CD4-positive, alpha-beta T cell (primary cell): ENCODE data around the gene SAMD9L. TPM values are rescaled to one million over a fixed set of nuclear protein-coding genes. Genes with fewer than 3 reads are reported as not detected.

Experiments
- ATAC-seq: fragments of 200-7000 bp; cut with Tn5 transposase; one replicate; pipeline ENCODE4 v1.10.0; 2022; ENCODE audit warnings: mild to moderate bottlenecking; ENCODE audit not compliant: poor library complexity
- CTCF ChIA-PET: fragments of 350-600 bp; sonication (Branson Sonifier 250); formaldehyde crosslinking; loops from one replicate; lab custom pipeline; 2021; ENCODE audit warnings: antibody characterized with exemption, inconsistent platforms; lab: Charles Lee
- POLR2A ChIA-PET: fragments of 350-600 bp; sonication (Branson Sonifier 250); formaldehyde crosslinking; loops from one replicate; lab custom pipeline; 2021; ENCODE audit warnings: antibody characterized with exemption, inconsistent platforms; lab: Charles Lee
- DNase-seq, 14 experiments: peaks; one replicate each; pipeline ENCODE4 v3.0.0-alpha.2; 2013 to 2020; ENCODE audit warnings: mixed read lengths in 2 of 14
- H3K27ac ChIP-seq, 2 donors: one replicate each; pipeline versions ENCODE4 v1.5.1 to v1.7.0; 2013; ENCODE audit warnings: low read length in 2 of 2, low read depth in 1 of 2, mild to moderate bottlenecking in 1 of 2
- H3K27me3 ChIP-seq, 2 experiments: 1 replicate in 1 of 2; 2 replicates in 1 of 2; pipeline versions ENCODE4 v1.6.1 to v1.7.0; 2013; ENCODE audit warnings: low read length in 2 of 2, control low read depth in 1 of 2, mild to moderate bottlenecking in 1 of 2, moderate library complexity in 1 of 2; ENCODE audit not compliant: insufficient read depth in 2 of 2, control insufficient read depth in 1 of 2
- H3K36me3 ChIP-seq: one replicate; pipeline ENCODE4 v1.6.1; 2013; ENCODE audit warnings: low read length, control low read depth; ENCODE audit not compliant: insufficient read depth
- H3K4me1 ChIP-seq: one replicate; pipeline ENCODE4 v1.6.1; 2013; ENCODE audit warnings: low read length, control low read depth; ENCODE audit not compliant: insufficient read depth
- H3K4me3 ChIP-seq: one replicate; pipeline ENCODE4 v1.5.1; 2013; ENCODE audit warnings: mild to moderate bottlenecking, low read length, moderate library complexity
- H3K9me3 ChIP-seq, 2 experiments: 1 replicate in 1 of 2; 2 replicates in 1 of 2; pipeline versions ENCODE4 v1.6.1 to v1.7.0; 2013; ENCODE audit warnings: low read length in 2 of 2, mild to moderate bottlenecking in 2 of 2, control low read depth in 1 of 2, moderate library complexity in 1 of 2; ENCODE audit not compliant: control insufficient read depth in 1 of 2, insufficient read depth in 1 of 2
- H3K27ac Mint-ChIP-seq: one replicate; pipeline ENCODE4 v1.8.0; 2020; ENCODE audit warnings: mixed read lengths
- H3K27me3 Mint-ChIP-seq: one replicate; pipeline ENCODE4 v1.8.0; 2021; ENCODE audit warnings: mixed read lengths
- H3K36me3 Mint-ChIP-seq: one replicate; pipeline ENCODE4 v1.8.0; 2021; ENCODE audit warnings: low read depth, mixed read lengths
- H3K4me1 Mint-ChIP-seq: one replicate; pipeline ENCODE4 v1.8.0; 2021; ENCODE audit warnings: low read depth, mixed read lengths
- H3K4me3 Mint-ChIP-seq: one replicate; pipeline ENCODE4 v1.8.0; 2020; ENCODE audit warnings: mild to moderate bottlenecking, mixed read lengths
- H3K9me3 Mint-ChIP-seq: one replicate; pipeline ENCODE4 v1.8.0; 2020; ENCODE audit warnings: mixed read lengths
- intact Hi-C, 2 experiments: fragments of 100-400 bp; cut with DNase I in 1 of 2; cut with micrococcal nuclease in 1 of 2; formaldehyde crosslinking; loops; one replicate each; pipeline versions ENCODE4 v1.15.1 to v1.9.0; 2023 to 2025; cut with DNase I, micrococcal nuclease
- polyA plus RNA-seq, 2 donors: library from polyadenylated mRNA; unstranded; fragments of 120-200 nt; gene quantifications; one replicate each; pipeline ENCODE4 v1.2.1, GENCODE V29; 2013
- total RNA-seq, 174 experiments: library from RNA in 2 of 174; stranded (reverse) in 2 of 174; gene quantifications; one replicate each; pipeline ENCODE4 v1.2.3 and lab custom pipeline; 2021 to 2026
- TF ChIP-seq, protein P1 (sequence below): fragments of 200-600 bp; IDR thresholded peaks from one replicate; pipeline ENCODE4 v1.8.0; 2022; ENCODE audit warnings: antibody characterized with exemption, mild to moderate bottlenecking

The SAMD9L gene
- 1 to 10 TPM; 7.9 to 8.5 TPM for total RNA-seq
- polyA plus RNA-seq (2013, experiment 1 of 2), result 54.5 TPM
- 43.8 TPM for polyA plus RNA-seq (2013, experiment 2 of 2)
- 6.8 to 825 (median 101) reads per million in 172 experiments for total RNA-seq (lab: John Stamatoyannopoulos, UW)

DNA sequence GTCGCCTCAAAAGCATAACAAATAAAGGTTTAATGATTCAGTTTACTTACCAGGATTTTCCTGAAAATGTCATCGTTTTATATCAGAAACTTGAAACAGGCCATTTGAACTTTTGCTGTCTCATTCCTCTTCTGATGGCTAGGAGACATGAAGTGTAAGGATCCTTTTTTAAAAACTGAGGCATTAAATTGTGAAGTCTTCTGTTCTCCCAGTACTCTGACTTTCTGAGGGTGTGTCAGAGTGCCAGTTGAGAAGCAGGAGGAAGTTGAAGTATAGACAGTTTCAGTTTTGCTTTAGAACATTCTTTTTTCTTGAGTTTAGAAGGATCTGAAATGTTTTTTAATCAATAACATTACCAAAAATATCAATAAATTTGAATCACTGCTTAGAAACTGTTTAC, at the start of gene SAMD9L:
Gene SAMD9L, minus strand, starts transcription at position 242 of the 400 bp plus-strand sequence. CDS start 12,414 bp downstream, outside the sequence.
- Histone ChIP-seq H3K4me1 (peaks cover 15% of the 10 kb centered on the region), H3K27ac (peak within 1 kb of the TSS; percentile 23 to 56), H3K9me3 (no peaks in the 10 kb centered on the region), H3K4me3 (peak within 1 kb of the TSS; percentile 68), H3K27me3 (no peaks in the 10 kb centered on the region), H3K36me3 (peaks cover 29% of the 10 kb centered on the region)
- Mint-ChIP-seq H3K4me3 (peak within 1 kb of the TSS; percentile 86), H3K36me3 (peaks cover 14% of the 10 kb centered on the region), H3K27ac (peak within 1 kb of the TSS; percentile 90), H3K4me1 (peaks cover 43% of the 10 kb centered on the region), H3K27me3 (no peaks in the 10 kb centered on the region), H3K9me3 (no peaks in the 10 kb centered on the region)
- DNase-seq (peak in 4 of 14 experiments; percentile 10 to 60 (median 42)), ATAC-seq (peak; percentile 54)
- ChIA-PET POLR2A (interaction anchor here (2.4 kb wide), 1 partner anchor 30 kb away, joined by 25 read pairs; the partner anchor contains the start of gene SAMD9), CTCF (no interaction called here)
- TF ChIP-seq, protein P1, sequence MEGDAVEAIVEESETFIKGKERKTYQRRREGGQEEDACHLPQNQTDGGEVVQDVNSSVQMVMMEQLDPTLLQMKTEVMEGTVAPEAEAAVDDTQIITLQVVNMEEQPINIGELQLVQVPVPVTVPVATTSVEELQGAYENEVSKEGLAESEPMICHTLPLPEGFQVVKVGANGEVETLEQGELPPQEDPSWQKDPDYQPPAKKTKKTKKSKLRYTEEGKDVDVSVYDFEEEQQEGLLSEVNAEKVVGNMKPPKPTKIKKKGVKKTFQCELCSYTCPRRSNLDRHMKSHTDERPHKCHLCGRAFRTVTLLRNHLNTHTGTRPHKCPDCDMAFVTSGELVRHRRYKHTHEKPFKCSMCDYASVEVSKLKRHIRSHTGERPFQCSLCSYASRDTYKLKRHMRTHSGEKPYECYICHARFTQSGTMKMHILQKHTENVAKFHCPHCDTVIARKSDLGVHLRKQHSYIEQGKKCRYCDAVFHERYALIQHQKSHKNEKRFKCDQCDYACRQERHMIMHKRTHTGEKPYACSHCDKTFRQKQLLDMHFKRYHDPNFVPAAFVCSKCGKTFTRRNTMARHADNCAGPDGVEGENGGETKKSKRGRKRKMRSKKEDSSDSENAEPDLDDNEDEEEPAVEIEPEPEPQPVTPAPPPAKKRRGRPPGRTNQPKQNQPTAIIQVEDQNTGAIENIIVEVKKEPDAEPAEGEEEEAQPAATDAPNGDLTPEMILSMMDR, result no peak
- intact Hi-C loops, result loop anchor here in 1 of 2 experiments (2.0 kb wide), 1 partner anchor 29 kb away; no protein-coding TSS in a partner anchor

DNA sequence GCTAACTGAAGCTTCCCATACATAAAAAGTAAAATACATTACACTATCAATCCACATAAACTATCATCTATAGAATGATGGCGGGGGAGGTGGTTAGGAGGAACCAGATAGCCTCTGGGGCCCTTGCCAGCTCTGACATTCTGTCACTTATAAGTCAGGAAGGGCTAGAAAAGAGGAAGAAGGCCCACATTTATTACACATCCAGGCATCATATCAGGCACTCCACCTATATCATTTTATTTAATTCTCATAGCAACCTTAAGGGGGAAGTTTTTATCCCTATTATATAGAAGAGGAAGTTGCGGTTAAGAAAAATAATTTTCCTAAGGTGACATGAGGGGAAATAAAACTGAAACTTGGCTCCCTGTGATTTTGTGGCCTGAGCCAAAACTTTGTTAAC, 48.2 kb upstream of the SAMD9L start:
- H3K27me3 ChIP-seq, result peaks cover 7 to 20% of the 10 kb centered on the region in 2 experiments
- TF ChIP-seq, protein P1, result no peak
- DNase-seq (peak in 2 of 14 experiments; percentile 0 to 4), ATAC-seq (no peak)
- intact Hi-C loops, result no loop called here
- no peaks in the 10 kb centered on the region for H3K36me3 ChIP-seq
- H3K27ac ChIP-seq, result no peak overlapping the region
- ChIA-PET POLR2A (no interaction called here), CTCF (no interaction called here)
- Mint-ChIP-seq H3K9me3 (no peaks in the 10 kb centered on the region), H3K4me1 (no peaks in the 10 kb centered on the region), H3K27me3 (peaks cover 63% of the 10 kb centered on the region), H3K4me3 (no peak overlapping the region), H3K27ac (no peak overlapping the region), H3K36me3 (no peaks in the 10 kb centered on the region)
- no peak overlapping the region for H3K4me3 ChIP-seq
- H3K4me1 ChIP-seq, result no peaks in the 10 kb centered on the region
- no peaks in the 10 kb centered on the region for H3K9me3 ChIP-seq

DNA sequence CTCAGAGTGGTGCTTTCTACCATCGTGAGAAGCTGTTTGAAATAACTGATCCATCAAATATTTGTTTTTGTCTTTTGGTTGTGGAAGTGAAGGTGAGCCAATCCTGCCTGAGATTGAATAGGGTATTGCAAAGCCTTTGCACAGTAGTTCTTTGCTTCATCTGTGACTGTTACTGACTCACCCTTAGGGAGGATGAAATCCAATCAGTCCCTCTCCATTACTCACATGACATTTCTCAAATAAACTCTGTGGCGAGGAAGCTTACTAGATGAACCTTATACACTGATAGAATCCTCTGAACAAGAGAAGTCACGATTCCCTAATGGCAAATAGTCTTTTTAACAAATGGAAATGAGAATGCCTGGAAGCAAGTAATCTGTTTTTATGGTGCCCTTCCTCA, 46.2 kb upstream of the SAMD9L start:
- TF ChIP-seq, protein P1, result no peak
- intact Hi-C loops, result no loop called here
- H3K27ac ChIP-seq, result no peak overlapping the region
- H3K4me1 ChIP-seq, result no peaks in the 10 kb centered on the region
- DNase-seq (no peak), ATAC-seq (no peak)
- no peak overlapping the region for H3K4me3 ChIP-seq
- peaks cover 66% of the 10 kb centered on the region for H3K27me3 Mint-ChIP-seq
- H3K36me3 Mint-ChIP-seq, result no peaks in the 10 kb centered on the region
- no peaks in the 10 kb centered on the region for H3K9me3 Mint-ChIP-seq
- H3K27ac Mint-ChIP-seq, result no peak overlapping the region
- peaks cover 8 to 25% of the 10 kb centered on the region in 2 experiments for H3K27me3 ChIP-seq
- H3K36me3 ChIP-seq, result no peaks in the 10 kb centered on the region
- no peak overlapping the region for H3K4me3 Mint-ChIP-seq
- no peaks in the 10 kb centered on the region for H3K4me1 Mint-ChIP-seq
- CTCF ChIA-PET, result interaction anchor here (1.1 to 1.6 kb wide), 2 partner anchors 9 to 12 kb away, joined by 3 to 4 read pairs; no protein-coding TSS in a partner anchor
- no peaks in the 10 kb centered on the region for H3K9me3 ChIP-seq
- POLR2A ChIA-PET, result no interaction called here
